Common myeloid progenitor, CD34-positive (primary cell): ENCODE results near the gene NUP153.

Experiments
- CTCF ChIA-PET: fragments of 350-600 bp; sonication (Branson Sonifier 250); formaldehyde crosslinking; loops from one replicate; lab custom pipeline; 2021; ENCODE audit warnings: antibody characterized with exemption; lab: Charles Lee
- POLR2A ChIA-PET: fragments of 350-600 bp; sonication (Branson Sonifier 250); formaldehyde crosslinking; loops from one replicate; lab custom pipeline; 2021; ENCODE audit warnings: antibody characterized with exemption; lab: Charles Lee
- DNase-seq, 3 donors: peaks; one replicate each; pipeline versions ENCODE4 v3.0.0 to v3.0.0-alpha.2; 2013
- H3K27ac ChIP-seq, 2 experiments: 1 replicate in 1 of 2; 2 replicates in 1 of 2; pipeline ENCODE4 v1.7.0; 2013; ENCODE audit warnings: inconsistent platforms in 2 of 2, low read length in 2 of 2, mild to moderate bottlenecking in 2 of 2, low read depth in 1 of 2, moderate library complexity in 1 of 2; ENCODE audit not compliant: severe bottlenecking in 2 of 2, insufficient read depth in 1 of 2, poor library complexity in 1 of 2
- H3K27me3 ChIP-seq, 5 experiments: replicated peaks in 2 of 5; 1 replicate in 3 of 5; 2 replicates in 2 of 5; pipeline versions ENCODE4 v1.6.1 to v1.7.0; 2013; ENCODE audit warnings: low read length in 4 of 5, mild to moderate bottlenecking in 2 of 5, moderate library complexity in 2 of 5, inconsistent platforms in 1 of 5; ENCODE audit not compliant: insufficient read depth in 5 of 5, control insufficient read depth in 4 of 5
- H3K36me3 ChIP-seq, 4 experiments: 1 replicate in 2 of 4; 2 replicates in 2 of 4; pipeline versions ENCODE4 v1.6.1 to v1.7.0; 2013; ENCODE audit warnings: low read length in 3 of 4, control low read depth in 1 of 4, mild to moderate bottlenecking in 1 of 4; ENCODE audit not compliant: control insufficient read depth in 4 of 4, insufficient read depth in 4 of 4
- H3K4me1 ChIP-seq, 4 experiments: 1 replicate in 3 of 4; 2 replicates in 1 of 4; pipeline versions ENCODE4 v1.6.1 to v1.7.1; 2013; ENCODE audit warnings: low read length in 3 of 4, mild to moderate bottlenecking in 3 of 4, control low read depth in 1 of 4, inconsistent platforms in 1 of 4, moderate library complexity in 1 of 4; ENCODE audit not compliant: control insufficient read depth in 4 of 4, insufficient read depth in 4 of 4; ENCODE audit errors: control extremely low read depth in 1 of 4
- H3K4me3 ChIP-seq, 7 experiments: 1 replicate in 4 of 7; 2 replicates in 3 of 7; pipeline versions ENCODE4 v1.5.1 to v1.7.0; 2013; ENCODE audit warnings: mild to moderate bottlenecking in 7 of 7, low read length in 6 of 7, moderate library complexity in 6 of 7, inconsistent platforms in 2 of 7, low read depth in 2 of 7, control low read depth in 1 of 7; ENCODE audit not compliant: insufficient read depth in 4 of 7, control insufficient read depth in 1 of 7; ENCODE audit errors: extremely low read depth in 1 of 7
- H3K9me3 ChIP-seq, 5 experiments: 1 replicate in 4 of 5; 2 replicates in 1 of 5; pipeline versions ENCODE4 v1.6.1 to v1.7.1; 2013; ENCODE audit warnings: low read length in 4 of 5, mild to moderate bottlenecking in 2 of 5, inconsistent platforms in 1 of 5, low read depth in 1 of 5, moderate library complexity in 1 of 5; ENCODE audit not compliant: control insufficient read depth in 4 of 5, insufficient read depth in 2 of 5; ENCODE audit errors: control extremely low read depth in 1 of 5
- WGBS: methylation state at CpG from one replicate; pipeline ENCODE4 v1.1.5; 2013; ENCODE audit not compliant: insufficient coverage; 5-methylcytosine and 5-hydroxymethylcytosine counted together

NUP153 gene

DNA sequence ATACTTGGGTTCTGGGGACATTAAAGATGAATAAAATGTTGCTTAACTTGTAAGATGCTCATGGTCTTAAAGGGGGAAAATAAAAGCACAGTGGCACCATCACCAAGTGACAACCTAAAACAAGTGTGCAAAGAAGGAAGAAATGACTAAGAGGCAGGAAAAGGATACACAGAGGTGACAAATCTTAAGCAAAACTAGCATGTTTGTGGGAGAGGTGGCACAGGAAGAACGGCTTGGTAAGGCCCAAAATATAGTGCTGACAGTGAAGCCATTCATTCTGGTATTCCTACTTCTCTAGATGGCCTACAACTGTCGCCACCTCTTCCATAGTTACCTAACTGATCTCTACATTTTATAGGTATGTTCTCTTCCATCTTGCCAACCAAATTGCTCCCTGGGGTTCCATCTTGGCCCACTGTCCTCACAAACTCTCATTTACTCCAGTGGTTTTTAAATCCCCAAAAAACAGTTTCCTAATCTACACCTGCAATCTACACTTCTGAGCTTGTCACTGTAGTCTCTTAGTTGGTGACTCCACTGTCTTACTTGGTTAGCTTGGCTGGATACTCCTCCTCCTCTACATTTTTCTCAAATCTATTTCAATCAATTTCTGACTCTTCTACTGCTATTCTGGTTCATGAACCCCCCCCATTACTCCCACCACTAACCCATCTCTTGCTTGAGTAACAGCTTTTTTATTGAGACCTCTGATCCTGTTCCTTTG lies 73.1 kb downstream of the NUP153 start:
- H3K27ac ChIP-seq = peak overlapping the region in 1 of 2 experiments; percentile 26
- no peaks in the 10 kb centered on the region for H3K27me3 ChIP-seq
- peaks cover 18 to 79% (median 43%) of the 10 kb centered on the region in 4 experiments for H3K36me3 ChIP-seq
- peak in 2 of 3 donors; percentile 32 to 39 for DNase-seq
- 58% methylated on average over 2 of the region's 2 CpGs for WGBS
- peaks cover 7 to 17% (median 11%) of the 10 kb centered on the region in 4 experiments for H3K4me1 ChIP-seq
- CTCF ChIA-PET = interaction anchor here (0.5 to 1.4 kb wide), 5 partner anchors 9 to 110 kb away, joined by 3 to 5 read pairs (median 3); no protein-coding TSS in a partner anchor
- POLR2A ChIA-PET = interaction anchor here (1.4 kb wide), 1 partner anchor 33 kb away, joined by 6 read pairs; the partner anchor contains the start of gene FAM8A1
- no peak overlapping the region for H3K4me3 ChIP-seq
- H3K9me3 ChIP-seq = no peaks in the 10 kb centered on the region

- H3K4me1 ChIP-seq = peaks cover 7 to 17% (median 11%) of the 10 kb centered on the region in 4 experiments
- peaks cover 18 to 79% (median 43%) of the 10 kb centered on the region in 4 experiments for H3K36me3 ChIP-seq
- peak in 1 of 3 donors; percentile 28 for DNase-seq
Observed at GRCh38 chr6:17632934-17633333, 73.8 kb downstream of the NUP153 start.

DNA sequence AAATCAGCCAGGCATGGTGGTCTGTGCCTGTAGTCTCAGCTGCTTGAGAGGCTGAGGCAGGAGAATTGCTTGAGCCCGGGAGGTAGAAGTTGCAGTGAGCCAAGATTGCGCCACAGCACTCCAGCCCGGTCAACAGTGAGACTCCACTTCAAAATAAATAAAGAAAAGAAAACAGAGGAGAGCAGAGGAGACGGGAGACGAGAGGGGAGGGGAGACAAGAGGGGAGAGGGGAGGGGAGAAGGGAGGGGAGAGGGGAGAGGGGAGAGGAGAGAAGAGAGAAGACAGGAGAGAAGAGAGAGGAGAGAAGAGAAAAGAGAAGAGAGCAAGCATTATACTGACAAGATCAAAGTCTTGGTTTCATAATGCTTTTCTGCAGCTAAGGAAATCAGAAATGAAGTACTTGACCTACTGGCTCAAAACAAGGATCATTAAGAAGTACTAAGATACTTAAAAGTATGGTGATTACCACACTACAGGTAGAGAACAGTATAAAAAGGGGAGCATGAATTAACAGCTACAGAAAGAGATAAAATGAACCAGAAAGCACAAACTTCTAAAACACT lies 76.1 kb downstream of the NUP153 start:
- Histone ChIP-seq H3K27me3 (no peaks in the 10 kb centered on the region), H3K9me3 (no peaks in the 10 kb centered on the region), H3K36me3 (peaks cover 16 to 79% (median 47%) of the 10 kb centered on the region in 4 experiments), H3K4me3 (no peak overlapping the region), H3K27ac (no peak overlapping the region), H3K4me1 (peaks cover 7 to 17% (median 11%) of the 10 kb centered on the region in 4 experiments)
- no CpG with 5 or more reads among the region's 5 CpGs for WGBS
- ChIA-PET POLR2A (no interaction called here), CTCF (interaction anchor here (1.3 to 1.8 kb wide), 4 partner anchors 10 to 72 kb away, joined by 3 to 6 read pairs (median 4); no protein-coding TSS in a partner anchor)
- no peak for DNase-seq

More at GRCh38 chr6:17632934-17633333, 73.8 kb downstream of the NUP153 start:
- CTCF ChIA-PET = interaction anchor here (1.1 to 1.2 kb wide), 2 partner anchors 10 to 111 kb away, joined by 3 to 5 read pairs; no protein-coding TSS in a partner anchor
- WGBS = no CpG with 5 or more reads among the region's 1 CpG
- POLR2A ChIA-PET = interaction anchor here (1.4 kb wide), 1 partner anchor 33 kb away, joined by 6 read pairs; the partner anchor contains the start of gene FAM8A1
- Histone ChIP-seq H3K27ac (peak overlapping the region in 1 of 2 experiments; percentile 23), H3K4me3 (no peak overlapping the region), H3K27me3 (no peaks in the 10 kb centered on the region), H3K9me3 (no peaks in the 10 kb centered on the region)

DNA sequence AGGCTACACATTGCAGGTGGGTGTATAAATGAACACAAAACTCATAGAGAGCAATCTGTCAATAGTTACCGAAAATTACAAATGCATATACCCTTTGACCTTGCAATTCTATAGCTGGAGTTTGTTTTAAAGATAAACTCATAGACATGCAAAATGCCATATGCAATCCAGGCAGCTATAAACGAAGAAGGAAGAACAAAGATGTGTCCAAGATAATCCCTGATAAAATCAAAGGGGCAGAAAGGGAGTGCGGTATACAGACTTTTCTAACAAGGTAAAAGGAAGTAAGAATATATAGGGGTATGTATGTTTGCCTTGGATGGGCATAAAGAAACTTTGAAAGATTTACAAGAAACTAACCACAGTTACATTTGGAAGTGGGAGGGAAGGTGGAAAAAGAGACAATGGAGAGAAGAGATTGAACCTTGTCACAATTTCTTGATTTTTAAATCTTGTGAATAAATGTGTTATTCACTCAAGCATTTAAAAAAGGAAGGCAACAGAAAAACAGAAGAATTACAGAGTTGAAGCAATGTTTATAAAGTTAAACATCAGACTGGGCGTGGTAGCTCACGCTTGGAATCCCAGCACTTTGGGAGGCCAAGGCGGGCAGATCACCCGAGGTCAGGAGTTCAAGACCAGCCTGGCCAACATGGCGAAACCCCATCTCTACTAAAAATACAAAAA lies 76.8 kb downstream of the NUP153 start:
- WGBS = 94% methylated on average over 3 of the region's 8 CpGs
- H3K27ac ChIP-seq = no peak overlapping the region
- H3K36me3 ChIP-seq = peaks cover 21 to 80% (median 49%) of the 10 kb centered on the region in 4 experiments
- H3K9me3 ChIP-seq = no peaks in the 10 kb centered on the region
- no peak for DNase-seq
- ChIA-PET POLR2A (no interaction called here), CTCF (interaction anchor here (1.5 kb wide), 1 partner anchor 18 kb away, joined by 3 read pairs; no protein-coding TSS in a partner anchor)
- no peak overlapping the region for H3K4me3 ChIP-seq
- peaks cover 7 to 17% (median 11%) of the 10 kb centered on the region in 4 experiments for H3K4me1 ChIP-seq
- no peaks in the 10 kb centered on the region for H3K27me3 ChIP-seq

GRCh38 chr6:17628873-17629272 lies 77.9 kb downstream of the NUP153 start:
- POLR2A ChIA-PET = no interaction called here
- Histone ChIP-seq H3K27ac (no peak overlapping the region), H3K36me3 (peaks cover 28 to 87% (median 53%) of the 10 kb centered on the region in 4 experiments), H3K9me3 (no peaks in the 10 kb centered on the region), H3K27me3 (no peaks in the 10 kb centered on the region), H3K4me3 (no peak overlapping the region), H3K4me1 (peaks cover 7 to 12% (median 9%) of the 10 kb centered on the region in 4 experiments)
- CTCF ChIA-PET = interaction anchor here (0.6 kb wide), 2 partner anchors 20 to 186 kb away, joined by 4 to 5 read pairs; no protein-coding TSS in a partner anchor
- WGBS = 100% methylated on average over 1 of the region's 1 CpG
- peak in 1 of 3 donors; percentile 23 for DNase-seq

- Histone ChIP-seq H3K4me1 (peaks cover 11 to 14% (median 14%) of the 10 kb centered on the region in 4 experiments), H3K27ac (peak overlapping the region in 1 of 2 experiments; percentile 41), H3K4me3 (no peak overlapping the region), H3K36me3 (peaks cover 27 to 77% (median 52%) of the 10 kb centered on the region in 4 experiments), H3K9me3 (no peaks in the 10 kb centered on the region), H3K27me3 (no peaks in the 10 kb centered on the region)
- POLR2A ChIA-PET = no interaction called here
- WGBS = no CpG with 5 or more reads among the region's 1 CpG
- CTCF ChIA-PET = interaction anchor here (0.6 kb wide), 1 partner anchor 67 kb away, joined by 4 read pairs; no protein-coding TSS in a partner anchor
- DNase-seq = no peak
Observed at GRCh38 chr6:17624396-17624795, 82.3 kb downstream of the NUP153 start.
